H1 (cell line): ENCODE results near the gene TMEM14B. TPM values are rescaled to one million over a fixed set of nuclear protein-coding genes. Genes with fewer than 3 reads are reported as not detected.

ENCODE experiments used
- CTCF ChIA-PET: fragments of 300-600 bp; sonication (Branson Sonifier 250); formaldehyde crosslinking; loops from one replicate; lab custom pipeline; 2021; ENCODE audit not compliant: partially characterized antibody; lab: Charles Lee
- POLR2A ChIA-PET: fragments of 300-600 bp; sonication (Branson Sonifier 250); formaldehyde crosslinking; loops from one replicate; lab custom pipeline; 2021; ENCODE audit warnings: inconsistent platforms; ENCODE audit not compliant: partially characterized antibody; lab: Charles Lee
- DNase-seq, 2 experiments: peaks; one replicate each; pipeline versions ENCODE4 v3.0.0 to v3.0.0-alpha.2; 2010 to 2022; ENCODE audit warnings: low spot score in 2 of 2, low read depth in 1 of 2, mixed read lengths in 1 of 2
- FAIRE-seq: peaks from 2 replicates; lab custom pipeline; 2011; peaks lifted over from hg19 to GRCh38; lab: Jason Lieb, UNC
- H2AFZ ChIP-seq: 2 replicates; pipeline ENCODE4 v1.8.1; 2012; ENCODE audit warnings: low read length, inconsistent platforms
- H2AK5ac ChIP-seq: 2 replicates; pipeline ENCODE4 v1.6.1; 2013; ENCODE audit warnings: low read depth, low read length
- H2BK120ac ChIP-seq: replicated peaks from 2 replicates; pipeline ENCODE3; 2013; ENCODE audit warnings: low read depth, low read length, inconsistent platforms
- H2BK12ac ChIP-seq: 2 replicates; pipeline ENCODE4 v1.6.1; 2013; ENCODE audit warnings: low read depth, low read length
- H2BK15ac ChIP-seq: 2 replicates; pipeline ENCODE4 v1.6.1; 2013; ENCODE audit warnings: low read length
- H2BK20ac ChIP-seq: 2 replicates; pipeline ENCODE4 v1.6.1; 2013; ENCODE audit warnings: low read length
- H2BK5ac ChIP-seq: 2 replicates; pipeline ENCODE4 v1.6.1; 2013; ENCODE audit warnings: low read depth, low read length
- H3K14ac ChIP-seq: 2 replicates; pipeline ENCODE4 v1.6.1; 2013; ENCODE audit warnings: inconsistent platforms; ENCODE audit not compliant: insufficient read length
- H3K18ac ChIP-seq: 2 replicates; pipeline ENCODE4 v1.6.1; 2013; ENCODE audit warnings: low read length; ENCODE audit errors: extremely low read depth
- H3K23ac ChIP-seq: 2 replicates; pipeline ENCODE4 v1.6.1; 2013; ENCODE audit warnings: inconsistent platforms; ENCODE audit not compliant: insufficient read length
- H3K23me2 ChIP-seq: 2 replicates; pipeline ENCODE4 v1.6.1; 2013; ENCODE audit warnings: low read depth, low read length
- H3K27ac ChIP-seq: 2 replicates; pipeline ENCODE4 v1.6.1; 2011; ENCODE audit warnings: low read depth, low read length, inconsistent platforms
- H3K27me3 ChIP-seq, 4 experiments: replicated peaks in 1 of 4; 1 replicate in 1 of 4; 2 replicates in 3 of 4; pipeline versions ENCODE4 v1.6.1 to v1.8.1; 2011 to 2013; ENCODE audit warnings: low read length in 3 of 4, mild to moderate bottlenecking in 3 of 4, inconsistent platforms in 2 of 4, mixed read lengths in 2 of 4, moderate library complexity in 1 of 4; ENCODE audit not compliant: control insufficient read depth in 3 of 4, insufficient read depth in 3 of 4; ENCODE audit errors: extremely low read depth in 1 of 4
- H3K36me3 ChIP-seq, 4 experiments: 2 replicates each; pipeline versions ENCODE4 v1.6.1 to v1.8.1; 2011 to 2013; ENCODE audit warnings: mild to moderate bottlenecking in 4 of 4, low read length in 3 of 4, moderate library complexity in 2 of 4, control low read depth in 1 of 4, inconsistent platforms in 1 of 4; ENCODE audit not compliant: insufficient read depth in 4 of 4, control insufficient read depth in 2 of 4
- H3K4ac ChIP-seq: replicated peaks from 2 replicates; pipeline ENCODE3; 2013; ENCODE audit warnings: low read length, low read depth, mixed read lengths, inconsistent platforms; ENCODE audit not compliant: insufficient read length
- H3K4me1 ChIP-seq, 4 experiments: replicated peaks in 1 of 4; 1 replicate in 1 of 4; 2 replicates in 3 of 4; pipeline versions ENCODE4 v1.6.1 to v1.8.1; 2011 to 2013; ENCODE audit warnings: low read length in 3 of 4, inconsistent platforms in 2 of 4, mixed read lengths in 1 of 4; ENCODE audit not compliant: insufficient read depth in 4 of 4, control insufficient read depth in 3 of 4
- H3K4me2 ChIP-seq, 2 experiments: 2 replicates each; pipeline versions ENCODE4 v1.6.1 to v1.8.1; 2011 to 2013; ENCODE audit warnings: low read depth in 2 of 2, low read length in 2 of 2, control low read depth in 1 of 2, inconsistent platforms in 1 of 2, mild to moderate bottlenecking in 1 of 2; ENCODE audit not compliant: insufficient read depth in 1 of 2
- H3K4me3 ChIP-seq, 4 experiments: fragments of 200-600, 300-600 bp in 1 of 4; sonication (generic), shearing (Covaris generic), sonication (Bioruptor Twin) in 1 of 4; 2 replicates each; pipeline versions ENCODE4 v1.5.1 to v1.8.1; 2011 to 2016; ENCODE audit warnings: low read length in 4 of 4, low read depth in 3 of 4, control low read depth in 2 of 4, inconsistent platforms in 2 of 4, mild to moderate bottlenecking in 2 of 4, mixed read lengths in 1 of 4, moderate library complexity in 1 of 4; ENCODE audit not compliant: insufficient read depth in 2 of 4; ENCODE audit errors: extremely low read depth in 1 of 4
- H3K56ac ChIP-seq: replicated peaks from 2 replicates; pipeline ENCODE3; 2013; ENCODE audit warnings: low read depth, mild to moderate bottlenecking, mixed read lengths, low read length, inconsistent platforms; ENCODE audit not compliant: insufficient read length
- H3K79me1 ChIP-seq: 2 replicates; pipeline ENCODE4 v1.6.1; 2013; ENCODE audit warnings: low read depth, low read length, control low read depth
- H3K79me2 ChIP-seq, 2 experiments: 2 replicates each; pipeline versions ENCODE4 v1.6.1 to v1.8.1; 2012 to 2013; ENCODE audit warnings: low read length in 2 of 2, mild to moderate bottlenecking in 2 of 2, inconsistent platforms in 1 of 2; ENCODE audit not compliant: insufficient read depth in 2 of 2, control insufficient read depth in 1 of 2
- H3K9ac ChIP-seq, 4 experiments: replicated peaks in 1 of 4; 1 replicate in 1 of 4; 2 replicates in 3 of 4; pipeline versions ENCODE4 v1.6.1 to v1.8.1; 2011 to 2013; ENCODE audit warnings: low read depth in 3 of 4, low read length in 3 of 4, control low read depth in 2 of 4, mild to moderate bottlenecking in 2 of 4, moderate library complexity in 2 of 4, inconsistent platforms in 1 of 4; ENCODE audit errors: extremely low read depth in 1 of 4
- H3K9me3 ChIP-seq, 2 experiments: 2 replicates each; pipeline versions ENCODE4 v1.6.1 to v1.8.1; 2012 to 2013; ENCODE audit warnings: mild to moderate bottlenecking in 2 of 2, moderate library complexity in 2 of 2, control low read depth in 1 of 2, inconsistent platforms in 1 of 2, low read depth in 1 of 2, low read length in 1 of 2, mixed read lengths in 1 of 2; ENCODE audit not compliant: insufficient read depth in 2 of 2
- H4K20me1 ChIP-seq, 2 experiments: replicated peaks in 1 of 2; 2 replicates each; pipeline versions ENCODE3 to v1.8.1; 2011 to 2013; ENCODE audit warnings: inconsistent platforms in 2 of 2, low read length in 2 of 2, mild to moderate bottlenecking in 1 of 2; ENCODE audit not compliant: insufficient read depth in 2 of 2, control insufficient read depth in 1 of 2
- H4K5ac ChIP-seq: 2 replicates; pipeline ENCODE4 v1.6.1; 2013; ENCODE audit warnings: low read length, low read depth, mixed read lengths, inconsistent platforms; ENCODE audit not compliant: insufficient read length
- H4K8ac ChIP-seq: 2 replicates; pipeline ENCODE4 v1.8.0; 2013; ENCODE audit warnings: mild to moderate bottlenecking, moderate library complexity, low read length, inconsistent platforms; ENCODE audit not compliant: insufficient read depth; ENCODE audit errors: extremely low read depth
- H4K91ac ChIP-seq: replicated peaks from 2 replicates; pipeline ENCODE3; 2013; ENCODE audit warnings: low read length, mixed read lengths, inconsistent platforms; ENCODE audit not compliant: insufficient read length
- BACH1 ChIP-seq: IDR thresholded peaks from 2 replicates; pipeline ENCODE4 v1.6.1; 2012; ENCODE audit warnings: low read length, improper control_type of control experiment
- CEBPB ChIP-seq: IDR thresholded peaks from 2 replicates; pipeline ENCODE4 v1.6.1; 2012; ENCODE audit warnings: low read depth, low read length
- CTCF ChIP-seq, 3 experiments: IDR thresholded peaks; 1 replicate in 2 of 3; 2 replicates in 1 of 3; pipeline versions ENCODE4 v1.5.1 to v1.6.1; 2011; ENCODE audit warnings: low read length in 3 of 3, mild to moderate bottlenecking in 3 of 3, inconsistent platforms in 2 of 3, low read depth in 1 of 3, moderate library complexity in 1 of 3; ENCODE audit not compliant: insufficient read depth in 1 of 3; ENCODE audit errors: control extremely low read depth in 1 of 3
- WGBS, 2 experiments: shearing (Covaris generic) in 1 of 2; methylation state at CpG; one replicate each; pipeline versions ENCODE4 v1.1.6 to v1.1.7; 2013 to 2015; ENCODE audit warnings: low lambda C conversion rate in 2 of 2, mixed read lengths in 2 of 2, inconsistent platforms in 1 of 2, low coverage in 1 of 2, missing lambda C conversion rate in 1 of 2; ENCODE audit not compliant: insufficient replicate concordance in 2 of 2, insufficient coverage in 1 of 2, insufficient read length in 1 of 2; ENCODE audit errors: extremely low coverage in 1 of 2, missing lambda C conversion rate in 1 of 2; 5-methylcytosine and 5-hydroxymethylcytosine counted together
- polyA plus RNA-seq, 7 experiments: library from polyadenylated mRNA; depleted of rRNA in 3 of 7; stranded (reverse) in 5 of 7; unstranded in 2 of 7; fragments of >200 nt in 5 of 7; fragments of 200-250 nt in 2 of 7; gene quantifications; 1 replicate in 5 of 7; 2 replicates in 1 of 7; 4 replicates in 1 of 7; pipeline versions ENCODE4 v1.2.1 to v1.2.3, GENCODE V29; 2011 to 2013; ENCODE audit warnings: missing spikeins in 2 of 7, mixed read lengths in 2 of 7
- total RNA-seq: library from RNA; stranded (reverse); fragmentation: NEBNext Ultra II Directional; extraction: Animal tissue kit (Norgen Biotek cat#: 25700); gene quantifications from 2 replicates; pipeline ENCODE4 v1.2.1, GENCODE V29; 2021

The TMEM14B gene
- total and polyA plus RNA-seq, 2 of the 8 experiments (the other 6 are each of a cell fraction or from before 2014, with no cell fraction given), result 84.6 to 109 TPM

- CTCF ChIA-PET, result interaction anchor here (1.0 to 1.8 kb wide), 6 partner anchors 10 to 328 kb away, joined by 3 to 9 read pairs (median 4); partner anchors contain the start of gene TFAP2A
- Histone ChIP-seq H4K8ac (no peak overlapping the region), H3K79me2 (no peaks in the 10 kb centered on the region)
Measured at GRCh38 chr6:10742251-10742650, 5.4 kb upstream of the TMEM14B start.

More at GRCh38 chr6:10742251-10742650, 5.4 kb upstream of the TMEM14B start:
- H2BK15ac ChIP-seq, result no peak overlapping the region
- no peaks in the 10 kb centered on the region for H4K20me1 ChIP-seq
- H4K5ac ChIP-seq, result no peak overlapping the region
- POLR2A ChIA-PET, result interaction anchor here (1.1 to 2.9 kb wide), 2 partner anchors 9 to 21 kb away, joined by 3 to 15 read pairs; no protein-coding TSS in a partner anchor
- no peak for FAIRE-seq
- no peak overlapping the region for H2BK5ac ChIP-seq
- no peak overlapping the region for H2BK120ac ChIP-seq
- no peak overlapping the region for H3K56ac ChIP-seq
- no peak overlapping the region for H3K4me3 ChIP-seq
- H3K36me3 ChIP-seq, result peaks cover 0 to 3% (median 0%) of the 10 kb centered on the region in 4 experiments; a peak in 1 of 8 replicates
- no peak overlapping the region for H3K4me2 ChIP-seq
- no peak overlapping the region for H3K9ac ChIP-seq
- H2AFZ ChIP-seq, result no peak overlapping the region
- no peak overlapping the region for H3K23ac ChIP-seq
- H3K18ac ChIP-seq, result no peak overlapping the region
- no peak overlapping the region for H2BK20ac ChIP-seq
- no peak overlapping the region for H3K27ac ChIP-seq
- H2AK5ac ChIP-seq, result no peak overlapping the region
- no peaks in the 10 kb centered on the region; a peak in 1 of 7 replicates for H3K4me1 ChIP-seq
- H3K27me3 ChIP-seq, result no peaks in the 10 kb centered on the region; a peak in 1 of 7 replicates
- WGBS, 2 experiments, result 93% methylated on average over 12 of the region's 12 CpGs; no CpG with 5 or more reads in 1 of the 2 experiments
- no peak overlapping the region for H4K91ac ChIP-seq
- no peaks in the 10 kb centered on the region for H3K9me3 ChIP-seq
- no peaks in the 10 kb centered on the region for H3K79me1 ChIP-seq
- H3K23me2 ChIP-seq, result peaks cover 4% of the 10 kb centered on the region; the same call in 1 of the 2 replicates
- TF ChIP-seq CEBPB (no peak), CTCF (IDR thresholded peaks at IDR 0.05; ENCODE audit: control extremely low read depth in 1 of 3, insufficient read depth in 1 of 3, low read depth in 1 of 3, low read length in 3 of 3) (no peak), BACH1 (no peak)
- TF ChIP-seq, all 59 proteins: peak for 0
- Histone ChIP-seq H2BK12ac (no peak overlapping the region), H3K4ac (no peak overlapping the region), H3K14ac (no peak overlapping the region)
- no peak for DNase-seq
